GM21619 (cell line): ENCODE data around the gene GRIA1.
A peak's percentile ranks its signal among the peaks of the same experiment; 100 is the strongest.

Experiments
- ATAC-seq: cut with Tn5 transposase; IDR thresholded peaks from one replicate; pipeline ENCODE4 v1.9.1; 2021; ENCODE audit not compliant: unreplicated experiment

The GRIA1 gene

GRCh38 chr5:153496835-153497234, 6.4 kb downstream of the GRIA1 start:
- ATAC-seq: peak; percentile 63

GRCh38 chr5:153498516-153498915, 8.0 kb downstream of the GRIA1 start:
- ATAC-seq: no peak

- no peak for ATAC-seq
These were observed 9.7 kb downstream of the GRIA1 start for GRCh38 chr5:153500178-153500577.

- ATAC-seq: no peak
These were observed 14.3 kb downstream of the GRIA1 start for GRCh38 chr5:153504726-153505125.

GRCh38 chr5:153508700-153509099, 18.2 kb downstream of the GRIA1 start:
- no peak for ATAC-seq

GRCh38 chr5:153511622-153512021, 21.2 kb downstream of the GRIA1 start:
- no peak for ATAC-seq

GRCh38 chr5:153513156-153513555, 22.7 kb downstream of the GRIA1 start:
- no peak for ATAC-seq

- ATAC-seq: no peak
These were observed 24.8 kb downstream of the GRIA1 start for GRCh38 chr5:153515301-153515700.

GRCh38 chr5:153516504-153517240, 26.2 kb downstream of the GRIA1 start:
- ATAC-seq: no peak

- no peak for ATAC-seq
These were observed 26.8 kb downstream of the GRIA1 start for GRCh38 chr5:153517241-153517611.

- no peak for ATAC-seq
These were observed 29.7 kb downstream of the GRIA1 start for GRCh38 chr5:153520137-153520536.

GRCh38 chr5:153520952-153521351, 30.5 kb downstream of the GRIA1 start:
- no peak for ATAC-seq

GRCh38 chr5:153523211-153523610, 32.7 kb downstream of the GRIA1 start:
- no peak for ATAC-seq

- no peak for ATAC-seq
These were observed 33.4 kb downstream of the GRIA1 start for GRCh38 chr5:153523831-153524230.

GRCh38 chr5:153525536-153525935, 35.1 kb downstream of the GRIA1 start:
- no peak for ATAC-seq

GRCh38 chr5:153530357-153531143, 40.1 kb downstream of the GRIA1 start:
- no peak for ATAC-seq

- no peak for ATAC-seq
These were observed 43.1 kb downstream of the GRIA1 start for GRCh38 chr5:153533546-153533945.

- no peak for ATAC-seq
These were observed 43.6 kb downstream of the GRIA1 start for GRCh38 chr5:153534102-153534501.

- no peak for ATAC-seq
These were observed 46.7 kb downstream of the GRIA1 start for GRCh38 chr5:153537207-153537606.

GRCh38 chr5:153539983-153540382, 49.5 kb downstream of the GRIA1 start:
- no peak for ATAC-seq

GRCh38 chr5:153542536-153542935, 52.1 kb downstream of the GRIA1 start:
- ATAC-seq: no peak

- ATAC-seq: no peak
These were observed 52.8 kb downstream of the GRIA1 start for GRCh38 chr5:153543288-153543687.
